Mesothelial cell of epicardium (in vitro differentiated cells): ENCODE measurements around the gene DDOST. TPM values are rescaled to one million over a fixed set of nuclear protein-coding genes. Genes with fewer than 3 reads are reported as not detected.

Experiments
- DNase-seq, 2 experiments: peaks; one replicate each; pipeline ENCODE4 v3.0.0; 2021; ENCODE audit warnings: low spot score in 2 of 2; ENCODE audit not compliant: unreplicated experiment in 2 of 2
- H3K27ac Mint-ChIP-seq: 2 replicates; pipeline ENCODE4 v1.8.0; 2021; ENCODE audit warnings: mixed read lengths
- H3K27me3 Mint-ChIP-seq: 2 replicates; pipeline ENCODE4 v1.8.0; 2021; ENCODE audit warnings: low read depth, mixed read lengths
- H3K36me3 Mint-ChIP-seq: 2 replicates; pipeline ENCODE4 v1.8.0; 2021; ENCODE audit warnings: mixed read lengths
- H3K4me1 Mint-ChIP-seq: 2 replicates; pipeline ENCODE4 v1.8.0; 2021; ENCODE audit warnings: mixed read lengths
- H3K4me3 Mint-ChIP-seq: 2 replicates; pipeline ENCODE4 v1.8.0; 2021; ENCODE audit warnings: mild to moderate bottlenecking, moderate library complexity, mixed read lengths
- H3K9me3 Mint-ChIP-seq: 2 replicates; pipeline ENCODE4 v1.8.0; 2021; ENCODE audit warnings: mixed read lengths
- CTCF ChIP-seq: fragments of 200-600 bp; sonication (generic); IDR thresholded peaks from one replicate; pipeline ENCODE4 v1.5.0; 2021; ENCODE audit warnings: antibody characterized with exemption; ENCODE audit not compliant: unreplicated experiment
- total RNA-seq: library from RNA; stranded (reverse); gene quantifications from 3 replicates; pipeline ENCODE4 v1.2.1, GENCODE V29; 2021

The DDOST gene
- total RNA-seq, 1 donor from 2014 or later, result 248 TPM

DNA sequence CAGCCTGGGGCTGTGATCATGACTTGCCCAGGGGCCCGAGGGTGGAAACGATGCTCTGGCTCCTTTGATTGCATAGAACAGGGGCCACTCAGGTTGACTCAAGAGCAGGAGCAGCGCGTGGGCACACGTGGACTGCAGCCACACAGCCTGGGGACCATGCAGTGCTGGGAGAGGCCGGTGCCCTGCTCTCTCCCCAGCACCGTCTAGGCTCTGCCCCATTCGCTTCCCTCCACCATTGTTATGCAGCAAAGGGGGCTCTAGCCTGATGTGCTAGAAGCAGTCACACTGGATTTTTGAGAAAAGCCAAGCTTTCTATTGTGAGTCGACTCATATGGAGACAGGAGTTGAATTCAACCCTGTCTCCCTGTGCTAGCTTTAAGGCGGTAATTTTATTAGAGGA, 19.2 kb downstream of the DDOST start:
- no peak for DNase-seq
- no peaks in the 10 kb centered on the region for H3K9me3 Mint-ChIP-seq
- H3K27ac Mint-ChIP-seq, result no peak overlapping the region
- H3K36me3 Mint-ChIP-seq, result peaks cover 41% of the 10 kb centered on the region
- no peaks in the 10 kb centered on the region for H3K4me1 Mint-ChIP-seq
- H3K4me3 Mint-ChIP-seq, result no peak overlapping the region
- H3K27me3 Mint-ChIP-seq, result no peaks in the 10 kb centered on the region
- TF ChIP-seq CTCF, result no peak

DNA sequence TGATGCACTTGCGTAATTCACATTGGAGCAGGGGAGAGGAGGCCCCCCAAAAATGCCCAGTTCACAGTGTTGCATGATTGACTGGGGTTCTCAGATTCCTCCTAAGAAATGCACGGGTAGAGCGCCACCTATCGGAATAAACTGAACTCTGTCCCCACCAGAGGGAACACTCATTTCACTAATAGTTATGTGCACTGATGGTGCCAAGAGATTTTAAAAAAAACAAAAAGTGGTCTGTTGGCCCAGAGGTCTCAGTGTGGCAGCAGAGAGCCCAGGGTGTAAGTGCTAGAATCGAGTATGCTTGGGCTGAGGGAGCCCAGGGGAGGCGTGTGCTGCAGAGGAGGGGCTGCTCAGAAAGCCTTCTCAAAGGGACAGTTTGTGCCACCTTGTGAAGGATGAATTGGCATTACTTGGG, 21.0 kb downstream of the DDOST start:
- no peaks in the 10 kb centered on the region for H3K4me1 Mint-ChIP-seq
- peak in 1 of 2 experiments; percentile 57 for DNase-seq
- H3K27ac Mint-ChIP-seq, result no peak overlapping the region
- no peak overlapping the region for H3K4me3 Mint-ChIP-seq
- no peaks in the 10 kb centered on the region for H3K27me3 Mint-ChIP-seq
- H3K36me3 Mint-ChIP-seq, result peaks cover 37% of the 10 kb centered on the region
- TF ChIP-seq CTCF, result peak; percentile 88
- no peaks in the 10 kb centered on the region for H3K9me3 Mint-ChIP-seq

DNA sequence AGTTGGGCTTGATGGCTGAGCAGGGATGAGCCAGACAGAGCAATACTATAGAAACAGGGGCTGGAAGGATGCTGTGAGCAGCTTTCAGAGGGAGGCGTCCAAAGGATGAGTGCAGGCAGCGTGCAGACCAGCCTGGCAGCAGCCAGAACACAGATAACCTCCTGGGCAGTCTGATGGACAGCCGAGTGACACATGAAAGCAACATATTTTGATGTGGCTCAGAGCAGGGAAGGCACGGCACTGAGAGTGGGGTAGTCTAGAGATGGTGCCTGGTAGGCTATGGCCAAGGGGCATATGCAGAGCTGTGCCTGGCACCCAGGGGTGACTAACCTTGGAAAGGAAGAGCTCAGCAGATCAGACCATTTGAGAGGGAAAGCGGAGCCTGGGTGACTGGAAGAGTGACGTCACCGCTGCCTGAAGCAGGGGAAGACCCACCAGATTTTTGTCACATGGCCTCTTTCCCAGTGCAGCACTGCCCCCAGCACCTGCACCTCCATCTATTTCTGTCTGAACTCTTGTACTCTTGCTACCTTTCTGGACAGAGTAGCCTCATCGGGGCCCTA, 24.3 kb downstream of the DDOST start:
- Mint-ChIP-seq H3K4me3 (no peak overlapping the region), H3K4me1 (peaks cover 15% of the 10 kb centered on the region), H3K9me3 (no peaks in the 10 kb centered on the region), H3K36me3 (peaks cover 25% of the 10 kb centered on the region), H3K27ac (no peak overlapping the region), H3K27me3 (no peaks in the 10 kb centered on the region)
- no peak for DNase-seq
- TF ChIP-seq CTCF, result no peak

- Mint-ChIP-seq H3K36me3 (peaks cover 13% of the 10 kb centered on the region), H3K4me1 (peaks cover 15% of the 10 kb centered on the region), H3K9me3 (no peaks in the 10 kb centered on the region), H3K27me3 (no peaks in the 10 kb centered on the region), H3K4me3 (peak overlapping the region; percentile 88), H3K27ac (peak overlapping the region; percentile 96)
- no peak for TF ChIP-seq CTCF
- DNase-seq, result no peak
Observed at GRCh38 chr1:20634594-20635084, 26.5 kb downstream of the DDOST start.

DNA sequence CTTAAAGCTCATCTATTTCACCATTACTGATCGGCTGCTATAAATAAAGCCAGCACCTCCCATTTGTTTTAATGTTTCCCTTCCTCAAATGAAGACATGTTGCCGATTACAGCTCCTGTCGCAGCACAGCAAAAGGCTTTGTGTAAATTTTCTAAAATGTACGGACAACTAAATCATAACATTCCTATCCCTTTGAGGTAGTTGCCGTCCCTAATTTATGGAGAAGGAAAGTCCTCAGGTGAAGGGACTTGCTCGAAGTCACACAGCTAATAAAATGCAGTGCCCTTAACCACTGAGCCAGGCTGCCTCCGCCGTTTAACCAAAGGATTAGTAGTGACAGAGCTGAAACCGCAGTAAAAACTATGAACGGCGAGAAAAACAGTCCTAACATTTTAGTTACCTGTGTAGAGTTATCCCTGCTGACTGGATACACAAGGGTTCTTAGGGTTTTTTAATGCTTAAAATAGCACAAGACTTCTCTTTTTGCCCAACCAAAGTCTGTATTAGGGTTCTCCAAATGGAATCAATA, 27.0 kb downstream of the DDOST start:
- no peak for TF ChIP-seq CTCF
- Mint-ChIP-seq H3K27me3 (no peaks in the 10 kb centered on the region), H3K4me3 (peak overlapping the region; percentile 88), H3K36me3 (peaks cover 9% of the 10 kb centered on the region), H3K9me3 (no peaks in the 10 kb centered on the region), H3K27ac (peak overlapping the region; percentile 96), H3K4me1 (peaks cover 15% of the 10 kb centered on the region)
- DNase-seq, result no peak
